ENCODE data around the gene ZNG1F.
"Not testable (repeated sequence)": the region's sequence is repeated elsewhere in the genome, so short reads cannot be mapped to it uniquely, and the experiment has no call there.

ZNG1F gene

GRCh38 chr9:41123396-41123795 lies 65.7 kb downstream of the ZNG1F start:
- not testable (repeated sequence) for DNase-seq (ENCODE audit: low read depth)

GRCh38 chr9:41120696-41121095 lies 68.4 kb downstream of the ZNG1F start:
- not testable (repeated sequence) for DNase-seq (ENCODE audit: low read depth)

- DNase-seq (ENCODE audit: low read depth) = not testable (repeated sequence)
Measured at GRCh38 chr9:41119719-41120118, 69.4 kb downstream of the ZNG1F start.

- not testable (repeated sequence) for DNase-seq (ENCODE audit: low read depth)
Measured at GRCh38 chr9:41119311-41119710, 69.8 kb downstream of the ZNG1F start.

GRCh38 chr9:41113348-41113747 lies 75.8 kb downstream of the ZNG1F start:
- DNase-seq (ENCODE audit: low read depth) = not testable (repeated sequence)

- not testable (repeated sequence) for DNase-seq (ENCODE audit: low read depth)
Measured at GRCh38 chr9:41111414-41111813, 77.7 kb downstream of the ZNG1F start.

GRCh38 chr9:41110913-41111312 lies 78.2 kb downstream of the ZNG1F start:
- DNase-seq (ENCODE audit: low read depth) = not testable (repeated sequence)

- not testable (repeated sequence) for DNase-seq (ENCODE audit: low read depth)
Measured at GRCh38 chr9:41109253-41109652, 79.9 kb downstream of the ZNG1F start.

- not testable (repeated sequence) for DNase-seq (ENCODE audit: low read depth)
Measured at GRCh38 chr9:41108816-41109215, 80.3 kb downstream of the ZNG1F start.

- not testable (repeated sequence) for DNase-seq (ENCODE audit: low read depth)
Measured at GRCh38 chr9:41106472-41107116, 82.5 kb downstream of the ZNG1F start.

GRCh38 chr9:41105557-41106253 lies 83.4 kb downstream of the ZNG1F start:
- not testable (repeated sequence) for DNase-seq (ENCODE audit: low read depth)

GRCh38 chr9:41104542-41104941 lies 84.6 kb downstream of the ZNG1F start:
- not testable (repeated sequence) for DNase-seq (ENCODE audit: low read depth)

- not testable (repeated sequence) for DNase-seq (ENCODE audit: low read depth)
Measured at GRCh38 chr9:41100508-41100907, 88.6 kb downstream of the ZNG1F start.

GRCh38 chr9:41098759-41099158 lies 90.4 kb downstream of the ZNG1F start:
- DNase-seq (ENCODE audit: low read depth) = not testable (repeated sequence)

- DNase-seq (ENCODE audit: low read depth) = not testable (repeated sequence)
Measured at GRCh38 chr9:41095060-41095459, 94.1 kb downstream of the ZNG1F start.

- not testable (repeated sequence) for DNase-seq (ENCODE audit: low read depth)
Measured at GRCh38 chr9:41094010-41094773, 94.9 kb downstream of the ZNG1F start.

GRCh38 chr9:41090922-41091321 lies 98.2 kb downstream of the ZNG1F start:
- not testable (repeated sequence) for DNase-seq (ENCODE audit: low read depth)

GRCh38 chr9:41090386-41090785 lies 98.7 kb downstream of the ZNG1F start:
- DNase-seq (ENCODE audit: low read depth) = not testable (repeated sequence)

GRCh38 chr9:41088450-41089059 lies 100.6 kb downstream of the ZNG1F start:
- not testable (repeated sequence) for DNase-seq (ENCODE audit: low read depth)

GRCh38 chr9:41087929-41088328 lies 101.2 kb downstream of the ZNG1F start:
- DNase-seq (ENCODE audit: low read depth) = not testable (repeated sequence)

- not testable (repeated sequence) for DNase-seq (ENCODE audit: low read depth)
Measured at GRCh38 chr9:41087157-41087780, 101.8 kb downstream of the ZNG1F start.

- DNase-seq (ENCODE audit: low read depth) = not testable (repeated sequence)
Measured at GRCh38 chr9:41086685-41087084, 102.4 kb downstream of the ZNG1F start.
